CD4-positive, alpha-beta T cell treated with Interleukin-6 for 4 hours (primary cell): Measurements from ENCODE around the gene JMY.

Source experiments
- DNase-seq: peaks from one replicate; pipeline ENCODE4 v3.0.0-alpha.2; 2020; ENCODE audit warnings: mixed read lengths

JMY gene

GRCh38 chr5:79297661-79298060, 61.7 kb downstream of the JMY start:
- no peak for DNase-seq

GRCh38 chr5:79301046-79301712, 65.2 kb downstream of the JMY start:
- DNase-seq: no peak

DNA sequence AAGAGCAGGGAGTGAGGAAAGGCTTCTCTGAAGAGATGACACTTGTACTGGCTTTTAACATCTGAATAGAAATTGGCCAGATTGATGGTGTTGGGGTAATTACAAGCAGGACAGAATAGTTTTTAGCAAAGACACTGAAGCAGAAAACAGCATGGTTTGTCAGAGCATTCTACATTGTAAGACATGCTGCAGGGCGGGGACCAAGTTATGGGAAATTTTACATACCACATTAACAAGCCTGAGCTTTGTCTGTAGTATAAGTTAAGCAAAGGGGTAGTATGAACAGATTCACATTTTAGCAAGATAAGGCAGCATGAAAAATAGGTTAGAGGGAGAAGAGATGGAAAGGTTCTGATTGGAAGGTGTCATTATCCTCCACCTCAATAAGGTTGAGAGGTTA, 66.5 kb downstream of the JMY start:
- no peak for DNase-seq

DNA sequence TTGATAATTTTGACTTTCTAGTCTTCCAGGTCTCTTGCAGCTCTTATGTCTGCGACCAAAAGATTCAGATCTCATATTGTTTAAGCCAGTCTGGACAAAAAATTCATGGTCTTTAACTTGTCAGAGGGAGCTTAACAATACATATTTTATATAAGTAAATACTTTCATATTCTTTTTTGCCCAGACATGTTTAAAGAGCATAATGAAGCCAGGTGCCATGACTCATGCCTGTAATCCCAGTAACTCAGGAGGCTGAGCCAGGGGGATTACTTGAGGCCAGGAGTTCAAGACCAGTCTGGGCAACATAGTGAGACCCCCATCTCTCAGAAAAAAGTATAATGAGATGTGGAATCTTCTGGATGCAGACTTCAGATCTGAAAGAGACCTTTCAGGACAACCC, 69.8 kb downstream of the JMY start:
- no peak for DNase-seq

DNA sequence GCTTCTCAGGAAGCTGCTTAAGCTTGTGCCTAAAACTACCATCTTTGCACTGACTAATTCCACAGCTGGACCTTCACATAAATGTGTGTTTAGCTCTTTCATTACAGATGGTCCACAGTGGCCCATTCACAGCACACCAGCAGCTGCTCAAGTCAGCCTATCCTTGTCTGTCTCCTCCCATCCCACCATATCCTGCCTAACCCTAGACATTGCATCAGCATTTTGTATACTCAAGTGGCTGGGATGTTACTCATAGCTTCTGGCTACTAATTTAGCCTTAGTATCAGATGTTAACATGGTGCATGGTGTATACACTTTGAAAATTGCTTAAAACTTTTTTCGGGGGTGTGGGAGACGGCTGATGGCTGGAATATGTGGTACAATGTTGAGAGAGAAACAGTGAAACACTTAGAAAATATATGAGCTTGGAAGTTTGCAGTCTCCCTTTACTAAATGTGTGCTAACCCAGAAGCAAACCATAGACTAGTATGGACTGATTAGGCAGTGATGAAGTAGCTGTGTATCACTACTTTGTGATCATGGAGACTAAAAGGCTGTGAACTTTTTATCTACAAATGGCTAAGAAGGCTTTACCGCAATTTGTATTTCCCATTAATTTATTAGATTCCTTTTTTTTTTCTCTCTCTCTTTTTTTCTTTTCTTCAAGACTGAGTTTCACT, 83.1 kb downstream of the JMY start:
- DNase-seq: no peak

- DNase-seq: no peak
Observed at GRCh38 chr5:79329453-79329852, 93.5 kb downstream of the JMY start.

- no peak for DNase-seq
Observed at GRCh38 chr5:79330071-79330470, 94.1 kb downstream of the JMY start.

- DNase-seq: no peak
Observed at GRCh38 chr5:79333852-79334557, 98.1 kb downstream of the JMY start.

DNA sequence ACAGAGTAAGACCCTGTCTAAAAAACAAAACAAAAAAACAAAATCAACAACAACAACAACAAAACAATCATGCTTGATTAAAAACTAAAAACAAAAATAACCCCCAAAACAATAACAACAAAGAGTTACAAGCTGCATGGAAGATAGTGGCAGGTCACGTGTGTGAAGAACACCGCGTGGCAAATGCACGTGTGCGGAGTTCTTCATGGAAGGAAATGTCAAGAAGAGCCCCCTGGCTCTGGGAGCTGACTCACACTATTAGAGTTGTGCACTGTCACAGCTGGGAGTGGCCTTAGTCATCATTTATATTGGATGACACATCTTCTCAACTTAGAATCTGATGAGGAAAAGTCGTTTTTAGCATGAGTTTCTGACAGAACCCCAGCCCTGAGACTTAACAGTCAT, 110.5 kb downstream of the JMY start:
- DNase-seq: no peak

DNA sequence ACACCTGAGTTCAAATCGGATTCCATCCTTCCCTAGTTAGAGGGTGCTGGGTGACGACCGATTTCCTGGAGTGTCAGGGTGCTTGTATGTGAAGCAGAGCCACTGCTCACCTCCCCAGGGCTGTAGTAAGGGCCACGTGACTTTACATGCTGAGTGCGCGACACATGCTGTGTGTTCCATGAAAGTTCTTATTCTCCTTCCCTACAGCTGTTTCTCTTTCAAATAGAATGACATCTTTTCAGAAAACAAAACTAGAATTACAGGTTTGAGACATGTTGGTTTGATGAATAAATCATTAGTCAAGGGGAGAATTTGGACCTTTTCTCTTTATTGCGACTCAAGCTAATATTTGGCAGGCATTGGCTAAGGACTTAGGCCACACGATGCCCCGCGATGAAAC, 113.1 kb downstream of the JMY start:
- DNase-seq: no peak

DNA sequence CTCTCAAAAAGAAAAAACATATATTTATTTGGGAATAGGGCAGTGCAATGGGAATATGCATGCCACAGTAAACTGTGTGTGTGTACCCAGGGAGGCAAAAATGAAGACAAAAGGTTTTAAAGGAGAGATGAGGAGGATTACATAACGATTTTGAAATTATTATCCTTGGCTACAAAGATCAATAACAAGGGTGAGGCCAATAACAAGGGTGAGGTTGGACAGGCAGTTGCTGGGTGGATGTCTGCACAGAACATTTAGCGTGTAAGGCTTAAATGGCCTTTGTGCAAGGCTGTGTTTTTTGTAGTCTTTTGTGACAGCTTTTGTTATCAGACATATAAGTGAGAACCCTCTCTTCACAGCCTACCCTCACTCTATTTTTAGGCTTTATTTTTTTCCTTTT, 114.0 kb downstream of the JMY start:
- DNase-seq: no peak

DNA sequence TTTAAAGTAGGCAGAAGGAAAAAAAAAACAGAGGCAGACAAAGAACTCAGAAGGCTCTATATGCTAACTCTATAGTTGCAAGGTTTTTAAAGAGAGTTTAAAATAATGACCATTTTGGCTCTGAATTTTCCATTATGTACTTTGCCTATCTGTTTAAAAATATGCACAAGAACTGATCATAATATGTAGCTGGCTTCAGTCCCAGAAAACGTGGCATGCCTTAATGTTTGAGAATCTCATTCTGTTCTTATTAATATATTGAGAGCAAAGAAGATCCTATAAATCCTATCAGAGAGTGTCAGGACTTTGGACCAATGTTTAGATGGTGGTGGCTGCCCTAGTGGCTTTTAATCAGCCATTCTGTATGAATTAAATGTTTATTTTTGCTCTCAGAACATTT, 121.5 kb downstream of the JMY start:
- no peak for DNase-seq
